GM18907 (cell line): Measurements from ENCODE around the gene REM2.

ENCODE experiments used
- ATAC-seq: cut with Tn5 transposase; IDR thresholded peaks from one replicate; pipeline ENCODE4 v1.9.1; 2021; ENCODE audit warnings: mild to moderate bottlenecking, moderate library complexity; ENCODE audit not compliant: unreplicated experiment

Gene REM2

DNA sequence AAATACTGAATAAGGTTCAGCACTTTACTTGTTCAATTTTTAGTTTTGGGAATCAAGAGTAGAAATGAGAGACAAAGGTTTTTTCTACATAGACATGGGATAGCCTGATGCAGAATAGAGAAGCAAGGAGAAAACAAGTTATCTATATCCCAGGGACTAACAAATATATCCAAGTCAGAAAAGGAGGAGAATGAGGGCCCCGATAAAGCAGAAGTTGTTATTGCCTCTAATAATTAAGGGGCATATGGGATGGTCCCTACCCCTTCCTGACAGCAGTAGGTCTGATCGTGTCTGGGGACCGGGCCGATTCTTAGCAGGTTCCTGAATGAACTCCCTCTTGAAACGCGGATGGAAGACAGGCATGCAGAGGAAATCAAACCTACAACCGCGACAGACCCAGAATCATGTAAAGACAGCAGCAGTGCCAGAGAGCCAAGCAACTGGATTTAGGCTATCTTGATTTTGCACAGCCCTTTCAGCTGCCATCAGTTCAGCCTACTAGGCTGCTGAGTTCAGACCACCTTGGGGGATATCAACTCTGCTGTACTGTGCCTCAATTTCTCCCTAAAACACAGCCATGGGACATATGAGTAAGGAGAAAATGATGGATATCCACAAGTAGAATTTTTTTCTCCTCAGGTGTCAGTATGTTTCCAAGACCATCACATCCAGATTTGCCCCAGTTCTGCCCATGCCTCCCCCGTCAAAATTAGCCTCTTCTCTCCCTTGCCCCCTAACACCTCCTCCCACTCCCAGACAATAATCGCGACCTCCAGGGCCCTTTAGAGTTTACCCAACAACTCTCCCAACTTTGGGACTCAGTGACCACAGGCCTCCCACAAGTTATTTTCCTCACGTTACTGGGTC, 45.4 kb downstream of the REM2 start:
- no peak for ATAC-seq

DNA sequence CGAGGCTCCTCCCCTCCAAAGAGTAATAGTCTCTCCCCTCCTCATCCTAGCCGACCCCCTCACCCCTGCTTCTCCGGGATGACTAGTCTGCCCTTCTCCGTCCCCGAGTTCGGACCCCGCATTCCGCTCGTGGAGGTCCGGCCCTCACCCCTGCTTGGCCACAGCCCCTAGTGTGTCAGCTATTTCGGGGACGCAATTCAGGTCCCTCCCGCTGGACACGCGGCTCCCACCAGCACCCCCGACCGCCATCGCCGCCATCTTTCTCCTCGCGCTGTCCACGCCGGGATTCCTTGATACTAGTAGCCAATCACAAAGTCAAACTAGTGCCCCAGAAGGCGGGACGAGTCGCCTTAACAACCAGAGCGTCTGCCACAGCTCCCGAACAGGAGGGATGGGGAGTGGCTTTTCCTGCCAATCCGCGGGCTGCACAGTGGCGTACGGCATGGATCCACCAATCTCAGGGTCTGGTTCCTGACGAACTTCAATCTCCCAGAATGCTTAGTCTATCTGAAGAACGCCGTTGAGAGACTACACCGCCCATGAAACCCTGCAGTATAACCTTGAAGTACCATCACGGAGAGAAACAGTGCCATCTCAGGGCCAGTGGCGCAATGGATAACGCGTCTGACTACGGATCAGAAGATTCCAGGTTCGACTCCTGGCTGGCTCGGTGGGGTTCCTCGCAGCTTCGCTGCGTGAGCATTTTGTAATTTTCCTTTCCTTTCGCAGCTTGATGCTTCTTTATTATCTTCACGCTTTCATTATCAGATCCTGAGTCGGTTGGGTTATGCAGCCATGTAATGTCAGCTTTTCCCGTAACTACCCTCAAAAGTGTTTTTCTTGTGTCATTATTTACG, 46.3 kb downstream of the REM2 start, which contains the start of gene PRMT5:
PRMT5 (minus strand) TSS at position 273 of the 857 bp plus-strand sequence; CDS start at position 258, 15 bp downstream.
- ATAC-seq: peak; percentile 91

DNA sequence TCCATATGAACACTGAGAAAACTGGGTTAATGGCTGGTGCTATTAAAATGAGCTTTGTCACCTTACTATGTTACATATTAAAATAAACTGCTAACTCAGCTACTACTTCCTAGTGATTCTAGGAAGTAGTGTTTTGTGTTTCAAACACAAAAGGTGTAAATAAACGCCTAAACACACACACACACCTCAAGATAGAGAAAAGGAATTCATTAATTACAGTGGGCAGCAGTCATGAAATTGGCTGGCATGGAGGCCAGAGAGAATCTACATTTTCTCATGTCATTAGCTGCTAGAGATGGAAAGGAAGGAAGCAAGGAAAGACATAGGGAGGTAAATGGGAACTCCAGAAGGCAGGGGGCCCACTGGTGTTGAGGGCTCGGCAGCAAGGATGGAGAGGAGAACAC, 46.9 kb downstream of the REM2 start:
- ATAC-seq: peak; percentile 1

DNA sequence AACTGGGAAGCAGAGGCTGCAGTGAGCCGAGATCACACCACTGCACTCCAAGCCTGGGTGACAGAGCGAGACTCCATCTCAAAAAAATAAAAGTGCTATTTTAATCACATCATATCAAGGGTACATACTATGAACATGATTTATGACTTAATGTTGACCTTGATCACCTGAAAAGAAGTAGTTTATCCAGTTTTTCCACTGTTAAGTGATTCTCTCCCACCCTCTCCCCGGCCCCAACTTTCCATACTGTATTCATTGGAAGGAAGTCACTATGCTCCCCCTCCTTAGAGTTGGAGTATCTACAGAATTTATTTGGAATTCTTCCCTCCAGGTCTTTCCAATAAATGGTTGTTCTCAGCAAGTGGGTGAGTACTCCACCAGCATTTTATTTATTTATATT, 49.1 kb downstream of the REM2 start:
- no peak for ATAC-seq

DNA sequence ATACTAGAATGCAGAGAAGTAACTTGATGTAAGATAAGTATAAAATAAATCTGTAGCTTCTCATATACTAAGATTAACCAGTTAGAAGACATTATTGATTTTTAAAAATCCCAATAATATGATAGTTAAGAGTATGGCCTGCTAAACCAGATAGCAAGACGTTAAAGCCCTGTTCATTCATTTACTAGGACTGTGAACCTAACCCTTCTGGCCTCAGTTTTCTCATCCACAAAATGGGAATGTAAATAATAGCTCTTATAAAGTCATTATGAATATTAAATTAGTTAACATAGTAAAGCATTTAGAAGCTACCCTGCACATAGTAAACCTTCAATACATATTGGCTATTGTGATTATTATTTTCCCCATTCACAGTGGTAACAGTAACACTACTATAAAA, 52.1 kb downstream of the REM2 start:
- no peak for ATAC-seq
